GM18507 (cell line): ENCODE data around the gene MLLT3.

Experiments used
- DNase-seq: peaks from one replicate; pipeline ENCODE4 v3.0.0; 2011; ENCODE audit warnings: low read depth; ENCODE audit not compliant: insufficient read length; ENCODE audit errors: extremely low spot score
- FAIRE-seq: peaks from 2 replicates; lab custom pipeline; 2011; peaks lifted over from hg19 to GRCh38; lab: Jason Lieb, UNC

MLLT3 gene

DNA sequence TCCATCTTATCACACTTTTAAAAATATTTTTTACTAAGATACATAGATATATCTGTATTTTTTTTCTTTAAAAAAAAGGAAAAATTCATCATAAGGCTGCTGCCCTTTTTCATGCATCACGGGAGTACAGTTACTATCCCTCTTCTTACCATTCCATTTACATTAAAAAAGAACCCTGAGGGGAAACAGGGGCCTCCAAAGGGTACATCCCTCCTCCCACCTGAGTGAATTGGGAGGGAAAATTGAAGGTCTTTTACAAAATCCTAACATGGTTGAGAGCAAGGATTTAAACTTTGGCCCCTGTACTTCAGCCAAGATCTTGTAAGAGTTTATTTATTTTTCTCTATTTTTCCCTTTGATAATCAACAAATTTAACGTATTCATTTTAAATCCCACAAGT lies 319.2 kb downstream of the MLLT3 start:
- no peak for DNase-seq
- no peak for FAIRE-seq

GRCh38 chr9:20302197-20302596 lies 320.1 kb downstream of the MLLT3 start:
- FAIRE-seq (no peak), DNase-seq (no peak)

GRCh38 chr9:20300430-20301115 lies 321.7 kb downstream of the MLLT3 start:
- DNase-seq (no peak), FAIRE-seq (no peak)

- FAIRE-seq: no peak
- DNase-seq: no peak
These were observed 324.6 kb downstream of the MLLT3 start for GRCh38 chr9:20297646-20298084.

DNA sequence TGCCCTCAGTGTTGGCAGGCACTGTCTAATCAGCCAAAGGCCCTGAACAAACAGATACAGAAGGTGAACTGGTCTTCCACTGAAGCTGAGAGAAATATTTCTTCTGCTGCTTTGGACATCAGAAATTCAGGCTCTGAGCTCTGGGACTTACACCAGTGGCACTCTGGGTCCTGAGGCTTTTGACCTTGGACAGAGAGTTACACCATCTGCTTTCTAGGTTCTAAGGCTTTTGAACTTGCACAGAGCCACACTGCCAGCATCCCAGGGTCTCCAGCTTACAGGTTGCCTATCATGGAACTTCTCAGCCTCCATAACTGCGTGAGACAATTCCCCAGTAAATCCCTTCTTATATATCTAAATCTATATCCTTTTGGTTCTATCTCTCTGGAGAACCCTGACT lies 326.7 kb downstream of the MLLT3 start:
- DNase-seq (no peak), FAIRE-seq (no peak)

DNA sequence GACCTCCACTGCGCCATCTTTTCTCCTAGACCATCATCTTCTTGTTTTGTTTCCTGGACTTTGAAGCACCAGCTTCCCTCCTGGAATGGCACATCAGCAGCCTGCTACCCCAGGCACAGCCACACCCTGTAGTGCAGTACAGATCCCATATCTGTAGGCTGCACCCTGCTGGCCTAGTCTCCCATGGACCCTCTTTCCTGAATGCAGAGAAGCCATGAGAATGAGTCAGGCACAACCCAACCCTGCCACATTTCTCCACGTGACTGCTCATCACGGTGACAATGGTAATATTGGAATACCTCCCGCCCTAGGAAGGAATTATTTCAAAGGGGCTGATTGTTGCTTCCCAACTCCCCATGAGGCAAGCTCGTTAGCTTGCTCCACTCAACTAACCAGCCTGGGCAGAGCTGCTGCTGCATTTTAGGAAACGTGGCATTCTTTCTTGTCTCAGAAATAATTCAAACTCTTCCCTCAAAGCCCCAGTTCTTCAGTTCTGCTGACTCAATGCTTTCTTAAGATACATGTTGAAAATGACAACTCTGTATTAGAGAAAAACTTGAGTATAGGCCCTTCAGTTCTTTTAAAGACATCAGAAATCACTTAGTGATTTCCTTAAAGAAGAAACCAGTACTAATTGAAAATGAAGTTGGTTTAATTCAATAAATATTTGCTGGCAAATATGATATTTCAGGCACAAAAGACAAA lies 328.1 kb downstream of the MLLT3 start:
- DNase-seq (no peak), FAIRE-seq (no peak)

DNA sequence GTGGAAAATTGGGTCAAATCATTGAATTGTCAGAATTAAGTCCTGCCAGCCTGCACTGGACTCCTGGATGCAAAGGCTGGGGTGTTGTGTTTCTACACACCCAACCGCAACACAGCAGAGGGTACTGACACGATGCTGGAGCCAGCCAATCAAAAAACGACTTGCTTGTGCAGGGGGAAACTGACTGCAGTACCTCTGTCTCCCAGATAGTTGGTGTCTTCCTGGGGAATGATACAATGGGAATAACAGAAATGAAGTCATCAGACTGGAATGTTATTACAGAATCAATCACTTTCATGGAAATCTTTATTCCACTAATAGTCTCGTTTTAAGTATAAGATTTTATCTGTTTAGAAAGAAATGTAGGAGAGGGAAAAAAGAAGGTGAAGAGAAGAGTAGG lies 330.3 kb downstream of the MLLT3 start:
- FAIRE-seq: no peak
- DNase-seq: no peak
